Smooth muscle cell (in vitro differentiated cells): ENCODE data around the gene MSMO1. TPM values are rescaled to one million over a fixed set of nuclear protein-coding genes. Genes with fewer than 3 reads are reported as not detected.

Experiments used
- DNase-seq: peaks from one replicate; lab custom pipeline; 2025; ENCODE audit not compliant: unreplicated experiment; lab: John Stamatoyannopoulos, UW
- H2AFZ ChIP-seq: fragments of 200-600 bp; sonication (generic); 2 replicates; pipeline ENCODE4 v1.6.0; 2016; ENCODE audit warnings: antibody characterized with exemption, low read depth, mild to moderate bottlenecking
- H3F3A ChIP-seq: fragments of 200-600 bp; sonication (generic); 2 replicates; pipeline ENCODE4 v1.6.0; 2017; ENCODE audit warnings: antibody characterized with exemption, low read depth
- H3K27ac ChIP-seq: fragments of 200-600 bp; sonication (generic); 2 replicates; pipeline ENCODE4 v1.5.1; 2016; ENCODE audit warnings: low read depth, mild to moderate bottlenecking
- H3K27me3 ChIP-seq: fragments of 200-600 bp; sonication (generic); 2 replicates; pipeline ENCODE4 v1.6.1; 2016; ENCODE audit warnings: low read depth, mild to moderate bottlenecking
- H3K36me3 ChIP-seq: fragments of 200-600 bp; sonication (generic); 2 replicates; pipeline ENCODE4 v1.5.1; 2016; ENCODE audit warnings: low read depth
- H3K4me1 ChIP-seq: fragments of 200-600 bp; sonication (generic); 2 replicates; pipeline ENCODE4 v1.5.1; 2016; ENCODE audit warnings: low read depth
- H3K4me2 ChIP-seq: fragments of 200-600 bp; sonication (generic); 2 replicates; pipeline ENCODE4 v1.6.0; 2016; ENCODE audit warnings: mild to moderate bottlenecking
- H3K4me3 ChIP-seq: fragments of 200-600 bp; sonication (generic); 2 replicates; pipeline ENCODE4 v1.5.1; 2016; ENCODE audit warnings: mild to moderate bottlenecking
- H3K79me2 ChIP-seq: fragments of 200-600 bp; sonication (generic); 2 replicates; pipeline ENCODE4 v1.6.0; 2016; ENCODE audit warnings: low read depth, mild to moderate bottlenecking
- H3K9ac ChIP-seq: fragments of 200-600 bp; sonication (generic); 2 replicates; pipeline ENCODE4 v1.6.0; 2016; ENCODE audit warnings: low read depth
- H3K9me3 ChIP-seq: fragments of 200-600 bp; sonication (generic); replicated peaks from 2 replicates; pipeline ENCODE4 v1.5.1; 2016; ENCODE audit warnings: low read depth
- H4K20me1 ChIP-seq: fragments of 200-600 bp; sonication (generic); 2 replicates; pipeline ENCODE4 v1.6.0; 2016; ENCODE audit warnings: low read depth
- WGBS: methylation state at CpG from one replicate; pipeline ENCODE4 v1.1.7; 2016; ENCODE audit warnings: low lambda C conversion rate; 5-methylcytosine and 5-hydroxymethylcytosine counted together
- polyA plus RNA-seq: library from polyadenylated mRNA; unstranded; fragments of >200 nt; fragmentation: Nextera tagmentation; extraction: Ambion mirVana; gene quantifications from 2 replicates; pipeline ENCODE4 v1.2.1, GENCODE V29; 2016
- total RNA-seq: library from RNA; depleted of rRNA; stranded (reverse); fragments of >200 nt; gene quantifications from 2 replicates; pipeline ENCODE4 v1.2.3, GENCODE V29; 2014
- TF ChIP-seq, protein P1 (sequence below): fragments of 200-600 bp; sonication (generic); IDR thresholded peaks from 2 replicates; pipeline ENCODE4 v1.5.1; 2017; ENCODE audit warnings: borderline replicate concordance, mild to moderate bottlenecking, antibody characterized with exemption; ENCODE audit not compliant: insufficient read depth, poor library complexity, severe bottlenecking

MSMO1 gene
- total and polyA plus RNA-seq, 2 experiments from 2014 or later, result 214 to 218 TPM

DNA sequence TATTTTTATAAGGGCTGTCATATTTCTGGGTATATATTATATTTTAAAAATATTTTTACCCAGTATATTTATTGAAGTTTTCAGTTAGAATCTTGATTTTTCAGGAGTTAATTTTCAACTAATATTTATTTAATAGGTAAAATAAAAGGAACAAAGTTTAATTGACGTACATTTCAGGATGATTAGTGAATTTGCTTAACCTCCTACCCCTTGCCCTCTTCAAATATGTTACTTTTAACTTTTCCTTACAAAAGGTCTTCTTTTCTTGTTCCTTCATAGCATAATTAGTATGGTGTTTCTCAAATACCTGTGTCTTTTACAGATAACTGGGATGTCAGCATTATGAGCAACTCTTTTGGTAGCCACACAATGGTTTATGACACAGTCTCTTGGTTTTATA is 24.8 kb upstream of the MSMO1 start:
- Histone ChIP-seq H4K20me1 (no peaks in the 10 kb centered on the region), H2AFZ (no peak overlapping the region), H3K27ac (no peak overlapping the region), H3K4me1 (no peaks in the 10 kb centered on the region), H3K4me2 (no peak overlapping the region), H3K79me2 (no peaks in the 10 kb centered on the region), H3K36me3 (no peaks in the 10 kb centered on the region), H3K4me3 (no peak overlapping the region), H3K9me3 (no peaks in the 10 kb centered on the region), H3F3A (no peaks in the 10 kb centered on the region), H3K27me3 (no peaks in the 10 kb centered on the region), H3K9ac (no peak overlapping the region)
- DNase-seq, result no peak
- 97% methylated on average over 1 of the region's 1 CpG for WGBS
- TF ChIP-seq, protein P1, sequence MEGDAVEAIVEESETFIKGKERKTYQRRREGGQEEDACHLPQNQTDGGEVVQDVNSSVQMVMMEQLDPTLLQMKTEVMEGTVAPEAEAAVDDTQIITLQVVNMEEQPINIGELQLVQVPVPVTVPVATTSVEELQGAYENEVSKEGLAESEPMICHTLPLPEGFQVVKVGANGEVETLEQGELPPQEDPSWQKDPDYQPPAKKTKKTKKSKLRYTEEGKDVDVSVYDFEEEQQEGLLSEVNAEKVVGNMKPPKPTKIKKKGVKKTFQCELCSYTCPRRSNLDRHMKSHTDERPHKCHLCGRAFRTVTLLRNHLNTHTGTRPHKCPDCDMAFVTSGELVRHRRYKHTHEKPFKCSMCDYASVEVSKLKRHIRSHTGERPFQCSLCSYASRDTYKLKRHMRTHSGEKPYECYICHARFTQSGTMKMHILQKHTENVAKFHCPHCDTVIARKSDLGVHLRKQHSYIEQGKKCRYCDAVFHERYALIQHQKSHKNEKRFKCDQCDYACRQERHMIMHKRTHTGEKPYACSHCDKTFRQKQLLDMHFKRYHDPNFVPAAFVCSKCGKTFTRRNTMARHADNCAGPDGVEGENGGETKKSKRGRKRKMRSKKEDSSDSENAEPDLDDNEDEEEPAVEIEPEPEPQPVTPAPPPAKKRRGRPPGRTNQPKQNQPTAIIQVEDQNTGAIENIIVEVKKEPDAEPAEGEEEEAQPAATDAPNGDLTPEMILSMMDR, result no peak

DNA sequence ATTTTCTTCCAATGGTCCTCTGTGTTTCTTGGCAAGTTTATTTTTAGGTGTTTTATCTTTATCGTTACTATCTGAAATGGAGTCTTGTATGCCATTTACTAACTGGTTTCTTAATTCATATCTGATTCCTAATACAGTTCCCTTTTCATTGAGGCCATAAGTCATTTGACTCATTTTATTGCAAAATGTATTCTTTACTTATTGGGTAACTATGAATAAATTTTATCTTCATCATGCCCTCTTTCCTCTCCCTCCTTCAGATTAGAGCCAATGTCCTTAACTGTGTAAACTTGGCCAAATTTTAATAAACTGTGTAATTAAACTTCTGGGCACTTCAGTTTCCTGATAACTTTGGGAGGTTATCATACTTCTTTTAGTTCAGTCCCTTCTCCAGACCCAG is 19.3 kb upstream of the MSMO1 start:
- no peak overlapping the region for H2AFZ ChIP-seq
- no peaks in the 10 kb centered on the region for H3K27me3 ChIP-seq
- no peak overlapping the region for H3K4me2 ChIP-seq
- H3F3A ChIP-seq, result no peaks in the 10 kb centered on the region
- H3K9me3 ChIP-seq, result no peaks in the 10 kb centered on the region
- no peaks in the 10 kb centered on the region for H4K20me1 ChIP-seq
- H3K4me3 ChIP-seq, result no peak overlapping the region
- no peaks in the 10 kb centered on the region for H3K36me3 ChIP-seq
- H3K9ac ChIP-seq, result no peak overlapping the region
- TF ChIP-seq, protein P1, result no peak
- WGBS, result 91% methylated on average over 1 of the region's 1 CpG
- no peaks in the 10 kb centered on the region for H3K4me1 ChIP-seq
- H3K27ac ChIP-seq, result no peak overlapping the region
- H3K79me2 ChIP-seq, result no peaks in the 10 kb centered on the region
- no peak for DNase-seq

DNA sequence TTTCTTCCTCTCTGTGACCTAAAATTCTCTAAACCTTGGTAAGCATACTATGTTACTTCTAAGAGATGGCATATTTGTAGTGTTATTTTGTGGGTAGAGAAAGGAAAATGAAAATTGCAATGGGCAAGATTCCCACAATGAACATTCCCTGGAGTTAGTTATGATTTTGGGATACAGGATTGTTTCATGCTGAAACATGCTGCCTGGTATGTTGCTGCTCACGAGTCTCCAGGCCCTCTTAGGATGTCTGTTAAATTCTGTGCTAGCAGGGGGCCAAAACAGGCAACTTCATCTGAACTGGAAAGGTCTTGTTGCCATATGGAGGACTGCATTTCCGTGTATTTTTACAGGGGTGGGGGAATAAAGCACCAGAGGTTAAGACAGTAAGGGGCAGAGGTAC is 18.9 kb upstream of the MSMO1 start:
- H3K4me2 ChIP-seq, result no peak overlapping the region

DNA sequence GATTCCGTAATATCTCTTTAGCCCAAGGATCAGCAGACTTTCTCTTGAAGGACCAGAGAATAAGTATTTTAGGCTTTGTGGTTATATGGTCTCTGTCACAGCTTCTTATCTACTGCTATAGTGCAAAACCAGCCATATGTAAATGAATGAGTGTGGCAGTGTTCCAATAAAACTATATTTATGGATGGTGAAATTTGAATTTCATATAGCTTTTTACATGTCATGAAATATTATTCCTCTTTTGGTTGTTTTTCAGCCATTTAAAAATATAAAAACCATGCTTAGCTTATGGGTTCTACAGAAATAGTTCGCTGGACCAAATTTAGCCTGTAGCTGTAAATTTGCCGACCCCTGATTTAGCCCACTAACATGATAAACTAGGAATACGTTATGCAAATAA is 18.0 kb upstream of the MSMO1 start:
- no peak for DNase-seq
- no peaks in the 10 kb centered on the region for H3K36me3 ChIP-seq
- no peak overlapping the region for H3K4me3 ChIP-seq
- no peaks in the 10 kb centered on the region for H3F3A ChIP-seq
- WGBS, result 97% methylated on average over 4 of the region's 4 CpGs
- H3K9me3 ChIP-seq, result no peaks in the 10 kb centered on the region
- H3K27me3 ChIP-seq, result no peaks in the 10 kb centered on the region
- no peaks in the 10 kb centered on the region for H3K4me1 ChIP-seq
- no peak overlapping the region for H3K9ac ChIP-seq
- H2AFZ ChIP-seq, result no peak overlapping the region
- no peak overlapping the region for H3K27ac ChIP-seq
- H3K79me2 ChIP-seq, result no peaks in the 10 kb centered on the region
- no peak overlapping the region for H3K4me2 ChIP-seq
- TF ChIP-seq, protein P1, result no peak
- H4K20me1 ChIP-seq, result no peaks in the 10 kb centered on the region

More for the DNA sequence above, 18.9 kb upstream of the MSMO1 start:
- no peak overlapping the region for H3K9ac ChIP-seq
- H3K27me3 ChIP-seq, result no peaks in the 10 kb centered on the region
- no peaks in the 10 kb centered on the region for H3K36me3 ChIP-seq
- H3K4me3 ChIP-seq, result no peak overlapping the region
- H2AFZ ChIP-seq, result no peak overlapping the region
- no peaks in the 10 kb centered on the region for H3K4me1 ChIP-seq
- WGBS, result 65% methylated on average over 2 of the region's 2 CpGs
- no peaks in the 10 kb centered on the region for H4K20me1 ChIP-seq
- no peak for DNase-seq
- H3K9me3 ChIP-seq, result no peaks in the 10 kb centered on the region
- TF ChIP-seq, protein P1, result no peak
- H3K79me2 ChIP-seq, result no peaks in the 10 kb centered on the region
- no peaks in the 10 kb centered on the region for H3F3A ChIP-seq
- no peak overlapping the region for H3K27ac ChIP-seq
